Adrenal gland (tissue), 12 donors: ENCODE data around the gene PSMD13. TPM values are rescaled to one million over a fixed set of nuclear protein-coding genes. Genes with fewer than 3 reads are reported as not detected.

Source experiments
- DNase-seq, 7 donors: peaks; one replicate each; pipeline ENCODE4 v3.0.0-alpha.2; 2019 to 2020
- H3K27ac ChIP-seq, 5 donors: fragments of 200-600 bp; sonication (generic) in 4 of 5; 1 replicate in 3 of 5; 2 replicates in 2 of 5; pipeline versions ENCODE4 v1.5.1 to v1.8.0; 2016 to 2020; ENCODE audit warnings: mild to moderate bottlenecking in 1 of 5
- H3K27me3 ChIP-seq: fragments of 200-600 bp; 2 replicates; pipeline ENCODE4 v1.8.0; 2021
- H3K36me3 ChIP-seq, 2 donors: fragments of 200-600 bp; replicated peaks in 1 of 2; 1 replicate in 1 of 2; 2 replicates in 1 of 2; pipeline versions ENCODE4 v1.5.1 to v1.8.0; 2018 to 2022
- H3K4me1 ChIP-seq, 2 donors: fragments of 200-600 bp; replicated peaks in 1 of 2; 1 replicate in 1 of 2; 2 replicates in 1 of 2; pipeline versions ENCODE4 v1.5.1 to v1.8.0; 2018 to 2021
- H3K4me3 ChIP-seq, 4 donors: fragments of 200-600 bp; sonication (generic) in 3 of 4; one replicate each; pipeline ENCODE4 v1.5.1; 2016 to 2018
- H3K9me3 ChIP-seq, 3 donors: fragments of 200-600 bp; sonication (generic) in 1 of 3; replicated peaks in 1 of 3; 1 replicate in 2 of 3; 2 replicates in 1 of 3; pipeline versions ENCODE4 v1.5.1 to v1.8.0; 2016 to 2021
- CTCF ChIP-seq, 6 experiments: fragments of 450-650 bp in 4 of 6; fragments of 200-600 bp in 2 of 6; sonication (generic) in 1 of 6; IDR thresholded peaks; 1 replicate in 5 of 6; 2 replicates in 1 of 6; pipeline versions ENCODE4 v1.5.1 to v1.8.0; 2016 to 2021; ENCODE audit warnings: antibody characterized with exemption in 6 of 6, mild to moderate bottlenecking in 2 of 6, moderate library complexity in 1 of 6
- POLR2A ChIP-seq, 2 donors: fragments of 450-650 bp; IDR thresholded peaks; one replicate each; pipeline ENCODE4 v1.6.1; 2017; ENCODE audit warnings: antibody characterized with exemption in 2 of 2, mild to moderate bottlenecking in 2 of 2, moderate library complexity in 1 of 2
- WGBS, 4 donors: extraction: QIAGEN DNeasy Blood & Tissue Kit in 2 of 4; methylation state at CpG; one replicate each; pipeline versions ENCODE4 v1.1.5 to v1.1.7; 2013 to 2017; 5-methylcytosine and 5-hydroxymethylcytosine counted together
- intact Hi-C, 2 donors: fragments of 100-400 bp; cut with DNase I; formaldehyde crosslinking; loops; one replicate each; pipeline versions ENCODE4 v1.14.1 to v1.15.0; 2022 to 2023
- polyA plus RNA-seq, 3 donors: library from polyadenylated mRNA; stranded (reverse); fragments of 200-250 nt in 2 of 3; fragments of 350-450 nt in 1 of 3; fragmentation: Illumina TruSeq in 1 of 3; extraction: RNeasy Lipid Tissue Mini Kit (QIAGEN cat#74804) in 1 of 3; gene quantifications; one replicate each; pipeline ENCODE4 v1.2.3, GENCODE V29; 2013 to 2014
- total RNA-seq, 9 donors: library from RNA; depleted of rRNA in 4 of 9; stranded (reverse); fragments of >200 nt in 4 of 9; fragments of 120-200 nt in 1 of 9; fragmentation: NEBNext Ultra II Directional in 1 of 9; extraction: Animal tissue kit (Norgen Biotek cat#: 25700) in 1 of 9; gene quantifications; one replicate each; pipeline versions ENCODE4 v1.1.0 to v1.2.4, GENCODE V29; 2013 to 2023
- donor health status: healthy with polysubstance abuse.
- donor health status: Bipolar disorder and iron deficiency.
- donor health status: DM: yes; HTN: yes; CAD: no.
- donor health status: DM: no; HTN: no; CAD: no.
- donor health status: DM: no; HTN: no; CAD: no.
- donor health status: DM: yes; HTN: yes; CAD: no.

Gene PSMD13
- total and polyA plus RNA-seq, 12 donors: 62.2 to 174 (median 89.4) TPM

- no peaks in the 10 kb centered on the region for H3K27me3 ChIP-seq
- no peaks in the 10 kb centered on the region for H3K4me1 ChIP-seq
- H3K36me3 ChIP-seq: no peaks in the 10 kb centered on the region
- H3K27ac ChIP-seq: no peak overlapping the region
- DNase-seq: peak in 1 of 7 donors; percentile 6
- TF ChIP-seq CTCF (IDR thresholded peaks at IDR 0.05) (no peak), POLR2A (IDR thresholded peaks at IDR 0.05) (no peak)
- 83 to 96% (median 94%) methylated on average over 7 of the region's 7 CpGs for WGBS, 4 donors
- intact Hi-C loops: no loop called here
- no peaks in the 10 kb centered on the region for H3K9me3 ChIP-seq
- H3K4me3 ChIP-seq: no peak overlapping the region
These were observed 15.2 kb upstream of the PSMD13 start for GRCh38 chr11:221539-221938.

- no peak overlapping the region for H3K4me3 ChIP-seq
- 95 to 97% (median 95%) methylated on average over 12 to 14 of the region's 14 CpGs for WGBS, 4 donors
- intact Hi-C loops: no loop called here
- no peak for TF ChIP-seq CTCF (IDR thresholded peaks at IDR 0.05)
- no peak for TF ChIP-seq POLR2A (IDR thresholded peaks at IDR 0.05)
- no peak overlapping the region for H3K27ac ChIP-seq
- H3K27me3 ChIP-seq: no peaks in the 10 kb centered on the region
- H3K9me3 ChIP-seq: no peaks in the 10 kb centered on the region
- DNase-seq: peak in 2 of 7 donors; percentile 11 to 30
- H3K4me1 ChIP-seq: no peaks in the 10 kb centered on the region
- H3K36me3 ChIP-seq: no peaks in the 10 kb centered on the region
These were observed 14.6 kb upstream of the PSMD13 start for GRCh38 chr11:221998-222789.

GRCh38 chr11:223026-223789 lies 13.6 kb upstream of the PSMD13 start:
- DNase-seq: peak in 2 of 7 donors; percentile 7 to 31
- Histone ChIP-seq H3K4me1 (no peaks in the 10 kb centered on the region), H3K27ac (no peak overlapping the region), H3K4me3 (no peak overlapping the region), H3K9me3 (no peaks in the 10 kb centered on the region), H3K36me3 (no peaks in the 10 kb centered on the region), H3K27me3 (no peaks in the 10 kb centered on the region)
- WGBS, 4 donors: 85 to 91% (median 88%) methylated on average over 14 to 16 of the region's 16 CpGs
- intact Hi-C loops: no loop called here
- TF ChIP-seq CTCF (IDR thresholded peaks at IDR 0.05): no peak

GRCh38 chr11:223884-224283 lies 12.9 kb upstream of the PSMD13 start:
- no peaks in the 10 kb centered on the region for H3K27me3 ChIP-seq
- no peak overlapping the region for H3K27ac ChIP-seq
- no peak overlapping the region for H3K4me3 ChIP-seq
- peak in 2 of 7 donors; percentile 10 to 28 for DNase-seq
- 90 to 98% (median 97%) methylated on average over 7 to 9 of the region's 9 CpGs for WGBS, 4 donors
- no peaks in the 10 kb centered on the region for H3K4me1 ChIP-seq
- intact Hi-C loops: no loop called here
- TF ChIP-seq CTCF (IDR thresholded peaks at IDR 0.05): no peak
- TF ChIP-seq POLR2A (IDR thresholded peaks at IDR 0.05): no peak
- no peaks in the 10 kb centered on the region for H3K36me3 ChIP-seq
- H3K9me3 ChIP-seq: no peaks in the 10 kb centered on the region
